Eye (tissue), 1 donor: ENCODE measurements around the gene LRGUK.
A peak's percentile ranks its signal among the peaks of the same experiment; 100 is the strongest.

ENCODE experiments used
- DNase-seq: peaks from one replicate; pipeline ENCODE4 v3.0.0-alpha.2; 2015

Gene LRGUK

DNA sequence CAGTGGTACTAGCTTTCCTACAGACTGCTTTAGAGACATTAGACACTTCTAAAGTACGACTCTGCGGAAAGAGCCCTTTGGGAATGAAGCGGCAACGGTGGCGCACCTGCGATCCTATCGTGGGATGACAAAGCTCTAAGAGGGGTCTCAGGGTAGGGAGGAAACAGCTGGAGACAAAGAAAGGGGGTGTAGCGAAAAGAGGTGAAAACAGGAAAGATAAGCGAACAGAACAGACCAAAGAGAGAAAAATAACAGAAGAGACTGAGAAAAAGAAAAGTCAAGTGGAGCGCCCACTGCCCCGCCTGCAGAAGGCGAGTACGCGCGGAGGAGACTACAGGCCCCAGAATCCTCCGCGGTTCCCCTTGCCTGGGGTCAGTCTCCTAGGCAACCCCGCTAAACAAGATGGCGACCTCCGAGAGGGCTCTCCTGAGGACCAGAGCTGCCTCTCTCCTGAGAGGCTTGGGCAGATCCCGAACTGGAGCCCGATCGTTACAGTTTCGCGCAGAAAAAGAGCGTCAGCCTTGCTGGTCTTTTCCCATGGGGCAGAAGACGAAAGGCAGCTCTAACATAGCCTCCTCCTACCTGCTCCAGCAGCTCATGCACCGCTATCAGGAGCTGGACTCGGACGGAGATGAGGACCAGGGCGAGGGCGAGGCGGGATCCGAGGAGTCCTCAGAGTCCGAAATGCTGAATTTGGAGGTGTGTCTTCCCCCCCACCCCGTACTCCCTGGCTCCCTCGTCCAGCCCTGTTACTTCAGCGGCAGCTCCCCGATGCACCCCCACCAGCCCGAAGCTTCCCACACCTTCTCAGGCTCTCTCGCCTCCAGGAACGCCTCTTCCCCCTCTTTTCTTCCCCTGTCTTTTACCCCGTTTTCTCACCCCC, at the start of gene LRGUK:
LRGUK (plus strand) TSS at position 375 of the 883 bp plus-strand sequence; CDS start at position 403, 28 bp downstream.
- DNase-seq, result peak; percentile 94

DNA sequence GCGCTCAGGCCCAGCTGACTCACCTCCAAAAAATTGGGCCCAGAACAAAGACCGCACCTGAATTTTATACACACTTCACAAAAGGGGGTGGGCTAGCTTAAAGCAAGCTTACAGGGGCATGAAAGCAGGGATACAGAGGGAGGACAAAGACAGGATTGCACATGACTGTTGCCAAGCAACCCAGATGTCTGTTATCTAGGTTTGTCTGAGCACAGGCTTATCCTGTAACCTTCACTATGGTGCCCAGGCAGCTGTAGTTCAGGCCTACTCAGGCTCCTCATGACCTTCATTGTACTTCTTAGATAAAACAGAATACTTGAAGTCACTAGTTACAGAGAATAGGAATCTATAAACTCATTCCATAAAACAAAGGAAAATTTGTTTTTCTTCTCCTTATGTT, 49.6 kb upstream of the LRGUK start:
- peak; percentile 12 for DNase-seq

DNA sequence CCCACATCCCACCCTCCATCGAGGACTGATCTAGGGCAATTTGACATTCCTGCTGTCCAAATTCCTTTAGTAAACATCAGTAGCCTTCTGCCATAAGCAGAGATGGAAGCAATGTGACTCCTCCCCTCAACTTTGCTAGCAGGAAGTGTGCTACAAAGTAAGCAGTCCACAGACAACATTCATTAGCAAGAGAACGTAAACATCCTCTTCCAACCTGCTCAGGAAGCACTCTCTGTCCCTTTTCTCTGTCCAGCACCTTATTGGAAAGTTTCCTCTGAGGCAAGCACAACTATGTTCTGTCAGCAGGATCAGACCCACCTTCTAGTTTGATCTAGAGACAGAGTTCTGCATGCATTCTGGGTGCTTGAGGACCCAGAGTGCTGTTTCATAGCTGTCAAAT, 48.1 kb upstream of the LRGUK start:
- DNase-seq, result no peak

DNA sequence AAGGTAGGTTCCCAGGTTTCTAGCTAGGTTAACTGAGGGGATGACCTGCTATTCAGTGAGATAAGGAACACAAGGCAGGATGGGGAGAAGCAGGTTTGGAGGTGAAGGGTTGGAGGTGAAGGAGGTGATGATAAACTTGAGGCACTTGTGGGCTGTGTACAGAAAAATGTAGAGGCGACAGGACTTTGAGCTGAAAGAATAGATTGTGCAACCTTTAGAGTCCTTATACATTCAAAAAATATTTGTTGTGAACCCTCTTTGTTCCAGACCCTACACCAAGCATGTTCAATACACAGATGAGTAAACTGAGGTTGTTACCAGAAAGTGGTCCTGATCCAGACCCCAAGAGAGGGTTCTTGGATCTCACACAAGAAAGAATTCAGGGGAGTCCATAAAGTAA, 45.4 kb upstream of the LRGUK start:
- DNase-seq, result no peak

DNA sequence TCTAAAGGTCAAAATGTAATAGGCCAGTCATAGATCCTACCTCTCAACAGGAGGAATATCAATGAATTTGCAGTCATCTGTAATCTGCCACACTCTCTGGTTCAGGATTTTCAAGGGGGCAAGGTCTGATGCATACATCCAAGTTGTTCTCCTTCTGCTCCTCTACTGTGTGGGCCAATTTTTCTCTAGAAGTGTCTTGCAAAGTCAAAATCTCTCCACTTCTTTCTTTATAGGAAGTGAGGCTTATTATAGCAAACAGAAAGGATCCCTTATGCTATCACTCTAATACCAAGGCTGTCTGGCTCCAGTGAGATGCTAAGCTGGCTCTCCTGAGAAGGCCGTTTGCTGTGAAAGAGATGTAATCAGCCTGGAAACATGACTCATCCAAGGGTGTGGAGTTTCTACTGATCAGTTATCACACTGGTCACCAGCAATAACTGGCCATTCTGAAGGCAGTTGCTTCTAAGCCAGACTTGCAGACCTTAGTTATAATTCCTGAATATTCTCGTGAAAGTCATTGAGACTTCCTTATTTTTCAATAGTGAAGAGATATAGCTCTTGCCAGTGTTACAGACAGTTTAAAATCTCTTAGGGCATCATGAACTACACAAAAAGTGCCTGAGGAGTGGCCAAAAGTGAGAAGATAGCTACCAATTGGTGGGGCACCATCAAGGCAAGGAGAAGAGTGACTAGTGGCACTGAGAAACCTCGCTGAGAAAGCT, 43.2 kb upstream of the LRGUK start:
- no peak for DNase-seq

- no peak for DNase-seq
Measured at GRCh38 chr7:134084488-134085144, 42.5 kb upstream of the LRGUK start.

DNA sequence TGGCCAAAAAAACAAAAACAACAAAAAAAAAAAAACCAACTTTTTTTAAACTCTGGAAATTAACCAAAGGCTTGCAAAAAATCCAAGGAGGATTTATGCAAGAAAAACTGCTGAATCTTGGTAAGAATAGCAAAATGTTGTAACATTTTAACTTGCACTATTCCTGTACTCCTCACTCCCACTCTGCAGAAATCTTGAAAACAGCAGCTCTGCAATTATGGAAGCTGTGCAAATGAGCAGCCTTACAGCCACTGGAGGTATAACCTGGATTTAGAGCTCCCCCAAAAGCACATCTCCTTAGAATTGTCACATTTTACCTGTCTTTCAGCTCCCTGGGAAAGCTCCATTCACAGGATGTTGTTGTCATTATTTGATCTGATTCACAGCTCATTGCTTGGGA, 41.8 kb upstream of the LRGUK start:
- no peak for DNase-seq

GRCh38 chr7:134086998-134087735, 40.0 kb upstream of the LRGUK start:
- DNase-seq, result no peak

DNA sequence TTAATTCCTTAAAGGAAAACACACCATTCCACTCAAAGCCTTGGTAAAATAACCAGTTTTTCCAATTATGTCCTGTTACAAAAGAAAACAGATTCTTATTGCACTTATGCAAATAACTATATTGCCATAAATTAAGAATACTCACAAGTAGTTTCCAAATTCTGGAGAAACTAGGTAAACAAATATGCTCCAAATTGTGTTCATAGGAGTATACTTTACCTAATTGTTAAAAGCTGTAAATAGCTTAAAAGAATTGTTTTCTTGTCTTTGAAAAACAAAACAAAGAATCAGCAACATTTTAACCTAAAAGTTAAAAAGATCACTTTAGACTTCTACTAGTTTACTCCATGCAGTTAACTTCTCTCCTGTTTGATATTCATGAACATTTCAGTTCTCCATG, 38.9 kb upstream of the LRGUK start:
- DNase-seq, result no peak

DNA sequence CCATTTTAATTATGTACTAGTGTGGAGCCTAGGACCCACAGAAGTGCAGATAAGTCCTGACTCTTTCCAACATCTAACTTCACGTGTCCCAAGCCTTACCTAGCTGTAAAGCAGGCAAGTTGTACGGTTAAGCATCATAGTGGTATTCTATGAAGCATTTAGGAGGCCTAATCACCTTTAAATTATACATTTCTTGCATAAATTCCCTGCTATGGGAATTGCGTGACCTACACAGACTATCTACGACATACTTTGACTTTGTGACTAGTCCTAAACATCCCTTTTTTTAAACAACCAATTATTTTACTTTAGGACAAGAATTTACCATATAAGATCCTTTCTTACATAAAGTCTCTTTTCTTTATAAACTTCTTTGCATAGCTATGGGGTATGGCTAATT, 37.7 kb upstream of the LRGUK start:
- peak; percentile 15 for DNase-seq

- DNase-seq, result no peak
Measured at GRCh38 chr7:134098072-134098471, 29.1 kb upstream of the LRGUK start.

DNA sequence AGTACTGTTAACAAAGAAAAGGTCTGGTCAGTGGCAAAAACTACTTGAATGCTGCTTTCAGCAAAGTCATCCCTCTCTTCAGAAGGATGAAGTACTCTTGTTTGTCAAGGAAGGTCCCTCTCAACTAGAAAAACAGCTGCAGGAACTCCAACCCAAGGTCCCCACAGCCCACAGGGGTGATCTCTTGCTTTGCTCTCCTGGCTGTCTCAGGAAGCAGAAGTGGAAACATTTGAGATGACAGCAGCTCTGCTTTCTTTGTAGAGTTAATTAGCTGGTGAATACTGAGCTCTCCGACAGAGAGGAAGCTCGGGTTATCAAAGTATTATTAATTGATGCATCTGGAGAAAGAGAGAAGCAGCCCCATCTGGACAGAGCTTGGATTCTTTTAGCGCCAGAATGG, 25.4 kb upstream of the LRGUK start:
- peak; percentile 44 for DNase-seq

DNA sequence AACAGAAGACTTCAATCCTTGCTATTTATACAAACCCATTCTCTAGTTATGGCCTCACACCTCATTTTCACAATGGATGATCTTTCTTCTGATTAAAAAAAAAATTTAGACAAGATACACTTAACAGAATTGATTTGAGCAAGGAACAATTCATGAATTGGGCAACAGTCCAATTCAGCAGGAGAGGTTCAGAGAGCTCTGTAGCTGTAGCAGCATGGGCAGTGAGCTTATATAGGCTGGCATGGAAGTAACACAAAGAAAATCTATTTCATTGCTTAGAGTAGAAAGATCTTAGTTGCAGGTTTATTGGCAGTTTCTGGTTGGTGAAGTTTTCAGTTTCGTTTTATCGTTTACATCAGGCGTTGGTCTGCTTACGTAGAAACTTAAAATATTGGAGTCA, 23.0 kb upstream of the LRGUK start:
- peak; percentile 5 for DNase-seq

- DNase-seq, result no peak
Measured at GRCh38 chr7:134105841-134106240, 21.3 kb upstream of the LRGUK start.

GRCh38 chr7:134108802-134109201, 18.3 kb upstream of the LRGUK start:
- no peak for DNase-seq

DNA sequence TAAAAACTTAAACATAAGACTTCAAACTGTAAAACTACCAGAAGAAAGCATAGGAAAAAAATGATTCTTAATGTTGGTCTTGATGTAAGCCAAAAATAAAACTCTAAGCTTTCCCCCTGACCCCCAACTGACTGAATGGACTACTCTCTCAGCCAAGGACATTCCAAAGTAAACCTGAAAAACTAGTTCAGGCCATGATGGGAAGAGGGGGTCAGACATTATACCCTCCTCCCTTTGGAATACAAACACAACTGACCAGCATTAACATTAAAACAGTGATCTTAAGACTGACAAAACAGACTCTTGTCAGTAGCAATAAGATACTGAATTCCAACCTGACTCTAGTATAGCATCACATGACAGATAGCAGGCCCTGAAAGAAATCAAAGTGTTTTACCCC, 13.5 kb upstream of the LRGUK start:
- DNase-seq, result no peak

DNA sequence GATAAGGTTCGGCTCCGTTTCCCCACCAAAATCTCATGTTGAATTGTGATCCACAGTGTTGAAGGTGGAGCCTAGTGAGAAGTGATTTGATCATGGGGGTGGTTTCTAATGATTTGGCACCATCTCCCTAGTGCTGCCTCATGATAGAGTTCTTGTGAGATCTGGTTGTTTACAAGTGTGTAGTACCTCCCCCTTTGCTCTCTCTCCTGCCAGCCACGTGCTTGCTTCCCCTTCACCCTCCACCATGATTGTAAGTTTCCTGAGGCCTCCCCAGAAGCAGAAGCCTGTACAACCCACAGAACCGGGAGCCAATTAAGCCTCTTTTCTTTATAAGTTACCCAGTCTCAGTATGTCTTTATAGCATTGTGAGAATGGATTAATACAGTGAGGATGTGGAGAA, 12.1 kb upstream of the LRGUK start:
- DNase-seq, result no peak

DNA sequence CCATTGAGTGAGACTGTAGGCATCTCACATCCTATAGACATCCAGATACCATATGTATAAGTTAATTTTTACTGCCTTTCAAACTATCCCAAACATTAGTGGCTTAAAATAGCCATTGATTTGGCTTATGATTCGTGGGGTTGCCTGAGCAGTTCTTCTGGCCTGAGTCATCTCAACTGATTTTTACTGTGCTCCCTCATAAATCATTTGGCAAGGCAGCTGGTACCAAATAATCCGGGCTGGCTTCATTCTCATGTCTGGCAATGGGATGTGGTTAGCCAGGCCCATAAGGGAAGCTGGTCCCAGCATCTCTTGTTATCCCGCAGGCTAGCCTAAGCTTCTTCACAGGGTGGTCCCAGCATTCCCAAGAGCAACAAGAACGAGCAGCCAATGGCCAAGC, 6.7 kb upstream of the LRGUK start:
- no peak for DNase-seq

DNA sequence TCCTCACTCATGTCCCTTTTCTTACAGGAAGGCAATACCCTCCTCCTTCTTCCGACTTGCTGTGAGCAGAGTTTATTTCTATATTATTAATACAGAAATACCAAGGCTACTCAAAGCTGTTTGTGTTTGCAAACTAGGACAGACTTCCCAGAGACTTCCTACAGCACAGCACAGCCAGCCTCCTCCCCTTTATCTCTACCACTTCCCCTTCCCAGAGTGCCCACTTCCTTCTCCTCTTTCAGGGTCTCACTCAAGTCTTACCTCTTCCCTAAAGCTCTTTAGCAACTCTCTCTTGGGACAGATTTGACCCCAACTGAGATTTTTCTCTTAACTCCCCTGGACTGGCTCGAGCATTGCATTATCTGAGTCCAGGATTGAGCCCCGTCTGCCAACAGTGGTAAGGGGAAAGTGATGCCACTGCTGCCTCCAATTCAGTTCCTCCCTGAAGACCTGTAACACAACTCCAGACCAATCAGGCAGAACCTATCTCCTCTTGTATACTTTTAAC, 5.5 kb upstream of the LRGUK start:
- no peak for DNase-seq

DNA sequence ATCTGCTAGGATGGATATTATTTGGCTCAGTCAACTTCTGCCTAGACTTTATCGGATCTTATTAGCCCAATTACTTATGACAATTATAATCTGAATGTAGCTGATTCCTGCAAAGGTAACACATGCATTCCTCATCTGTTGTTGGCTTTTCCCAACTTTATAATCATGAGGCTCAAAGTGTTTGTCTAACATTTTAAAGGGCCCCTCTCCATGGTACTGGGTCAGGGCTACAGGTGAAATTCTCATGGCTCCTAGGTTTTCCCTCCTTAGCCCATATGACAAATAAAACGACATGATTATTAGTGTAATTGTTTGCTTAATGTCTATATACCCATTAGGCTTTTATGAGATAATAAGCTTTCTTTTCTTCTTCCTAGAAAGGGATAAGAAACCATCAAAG, 4.2 kb upstream of the LRGUK start:
- DNase-seq, result no peak

DNA sequence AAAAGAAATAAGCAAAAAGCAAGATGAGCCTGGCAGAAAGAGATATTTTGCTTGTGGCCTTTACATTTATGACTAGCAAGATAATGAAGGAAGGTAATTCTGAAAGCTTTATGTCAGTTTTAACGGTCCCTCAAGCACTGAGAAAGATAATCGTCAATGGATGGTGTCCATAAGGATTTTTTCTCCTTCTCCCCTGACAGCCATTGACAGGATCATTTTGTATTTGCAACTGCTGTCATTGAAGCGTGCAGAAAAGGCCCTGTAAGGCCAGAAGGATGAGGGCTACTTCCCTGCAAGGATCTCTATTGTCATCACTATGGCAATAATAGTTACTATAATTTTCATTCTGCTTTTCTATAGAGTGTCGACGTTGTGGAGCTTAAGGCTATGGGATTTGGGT, 994 bp upstream of the LRGUK start:
- DNase-seq, result peak; percentile 89

DNA sequence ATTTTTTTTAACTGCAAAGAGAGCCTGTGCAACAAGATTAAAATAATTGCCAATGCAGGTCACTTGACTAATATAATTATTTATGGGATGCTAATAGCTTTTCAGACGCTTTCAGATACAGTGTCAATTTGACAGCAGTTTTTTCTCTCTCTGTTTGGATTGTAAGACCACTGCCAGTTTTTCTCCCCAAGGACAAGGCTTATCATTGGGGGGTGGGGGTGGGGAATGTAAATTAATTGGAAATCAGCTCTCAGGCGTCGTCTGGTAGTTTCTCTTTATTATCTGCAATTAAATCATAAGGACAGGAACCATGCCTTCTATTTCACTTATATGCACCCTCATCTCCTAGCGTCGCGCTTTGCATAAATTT, 559 bp upstream of the LRGUK start:
- no peak for DNase-seq

DNA sequence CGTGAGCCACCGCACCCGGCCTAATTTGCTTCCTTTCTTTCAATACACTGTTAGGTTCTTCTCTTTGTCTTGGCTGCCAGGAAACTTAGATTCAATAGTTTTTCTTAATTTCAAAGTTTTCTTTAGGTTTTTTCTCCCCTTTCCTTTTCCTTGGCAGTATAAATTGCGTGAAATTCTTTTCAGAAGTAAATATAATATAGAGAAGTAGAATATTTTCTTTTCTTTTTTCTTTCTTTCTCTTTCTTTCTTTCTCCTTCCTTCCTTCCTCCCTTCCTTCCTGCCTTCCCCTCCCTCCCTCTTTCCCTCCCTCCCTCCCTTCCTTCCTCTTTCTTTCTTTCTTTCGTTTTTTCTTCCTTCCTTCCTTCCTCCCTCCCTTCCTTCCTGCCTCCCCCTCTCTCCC, 1.7 kb downstream of the LRGUK start:
- no peak for DNase-seq
